ENCODE data around the gene CALCOCO2. TPM values are rescaled to one million over a fixed set of nuclear protein-coding genes. Genes with fewer than 3 reads are reported as not detected.

Gene CALCOCO2
- total and polyA plus RNA-seq, 2 of the 13 experiments (the other 11 are each of a cell fraction or from before 2014, with no cell fraction given): 72.9 to 111 TPM

DNA sequence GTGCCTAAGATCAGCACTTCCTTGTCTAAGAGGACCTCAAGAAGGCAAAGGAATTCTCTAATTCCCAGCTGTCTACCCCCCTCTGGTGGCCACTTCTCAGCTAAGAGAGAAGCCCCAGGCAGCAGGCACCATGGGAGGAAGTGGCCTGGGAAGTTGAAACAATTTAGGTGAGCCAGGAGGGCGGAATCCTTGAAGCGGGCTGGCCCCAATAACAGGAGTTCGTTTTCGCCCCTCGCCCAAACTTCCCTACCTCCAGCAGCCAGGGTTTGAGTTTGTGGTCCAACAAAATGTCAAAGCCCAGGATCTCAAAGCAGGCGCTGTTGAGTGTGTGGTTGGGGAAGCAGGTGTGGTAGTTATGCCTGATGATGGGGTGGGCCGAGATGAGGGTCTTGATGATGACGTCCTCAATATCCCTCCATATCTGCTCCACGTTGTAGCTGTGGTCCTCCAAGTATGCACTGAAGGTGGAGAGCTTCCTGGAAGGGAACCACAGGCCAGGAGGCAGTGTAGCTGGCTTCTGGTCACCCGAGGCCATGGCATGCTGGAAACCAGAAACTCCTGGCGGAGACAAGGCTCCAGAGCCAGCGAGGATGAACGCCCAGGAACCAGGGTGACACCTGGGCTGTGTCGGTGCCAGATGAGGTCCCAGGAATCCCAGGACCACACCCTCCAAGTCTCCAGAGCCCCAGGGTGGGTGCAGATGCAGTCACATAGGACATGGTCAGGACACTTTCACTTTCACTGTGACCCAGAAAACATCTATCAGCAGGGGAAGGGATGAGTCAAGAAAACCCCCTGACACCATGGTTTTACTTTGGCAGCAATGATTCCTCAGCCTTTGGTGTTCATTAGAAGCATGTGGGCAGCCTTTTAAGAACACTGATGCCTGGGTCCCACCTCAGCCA, 39.5 kb upstream of the CALCOCO2 start (continued):
- TF ChIP-seq STAG1 (CRISPR knock-in tag; IDR thresholded peaks at IDR 0.05) (peak; percentile 84), KAT8 (CRISPR knock-in tag; IDR thresholded peaks at IDR 0.05) (peak; percentile 77), ZFX (CRISPR knock-in tag; IDR thresholded peaks at IDR 0.05; ENCODE audit: low read depth) (peak; percentile 71; the same call in 1 of the 2 replicates), ZNF644 (CRISPR knock-in tag; IDR thresholded peaks at IDR 0.05; ENCODE audit: low read depth) (peak; percentile 29; the same call in 1 of the 2 replicates), GABPA (IDR thresholded peaks at IDR 0.05; ENCODE audit: low read depth, low read length) (no peak), GABPA (CRISPR knock-in tag; IDR thresholded peaks at IDR 0.05; ENCODE audit: low read depth) (peak; percentile 38), ZNF749 (CRISPR knock-in tag; IDR thresholded peaks at IDR 0.05; ENCODE audit: borderline replicate concordance) (no peak), ZNF891 (CRISPR knock-in tag; IDR thresholded peaks at IDR 0.05) (peak; percentile 33; the same call in 1 of the 2 replicates), RBAK (CRISPR knock-in tag; IDR thresholded peaks at IDR 0.05) (no peak), ESRRA (CRISPR knock-in tag; IDR thresholded peaks at IDR 0.05; ENCODE audit: low read depth) (no peak), KLF6 (CRISPR knock-in tag; IDR thresholded peaks at IDR 0.05) (no peak)
- TF ChIP-seq, protein P1, sequence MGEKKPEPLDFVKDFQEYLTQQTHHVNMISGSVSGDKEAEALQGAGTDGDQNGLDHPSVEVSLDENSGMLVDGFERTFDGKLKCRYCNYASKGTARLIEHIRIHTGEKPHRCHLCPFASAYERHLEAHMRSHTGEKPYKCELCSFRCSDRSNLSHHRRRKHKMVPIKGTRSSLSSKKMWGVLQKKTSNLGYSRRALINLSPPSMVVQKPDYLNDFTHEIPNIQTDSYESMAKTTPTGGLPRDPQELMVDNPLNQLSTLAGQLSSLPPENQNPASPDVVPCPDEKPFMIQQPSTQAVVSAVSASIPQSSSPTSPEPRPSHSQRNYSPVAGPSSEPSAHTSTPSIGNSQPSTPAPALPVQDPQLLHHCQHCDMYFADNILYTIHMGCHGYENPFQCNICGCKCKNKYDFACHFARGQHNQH (CRISPR knock-in tag; IDR thresholded peaks at IDR 0.05): no peak; the same call in 1 of the 2 replicates
- TF ChIP-seq, protein P2, sequence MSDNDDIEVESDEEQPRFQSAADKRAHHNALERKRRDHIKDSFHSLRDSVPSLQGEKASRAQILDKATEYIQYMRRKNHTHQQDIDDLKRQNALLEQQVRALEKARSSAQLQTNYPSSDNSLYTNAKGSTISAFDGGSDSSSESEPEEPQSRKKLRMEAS (IDR thresholded peaks at IDR 0.05): no peak; the same call in 1 of the 2 replicates
- TF ChIP-seq, protein P3, sequence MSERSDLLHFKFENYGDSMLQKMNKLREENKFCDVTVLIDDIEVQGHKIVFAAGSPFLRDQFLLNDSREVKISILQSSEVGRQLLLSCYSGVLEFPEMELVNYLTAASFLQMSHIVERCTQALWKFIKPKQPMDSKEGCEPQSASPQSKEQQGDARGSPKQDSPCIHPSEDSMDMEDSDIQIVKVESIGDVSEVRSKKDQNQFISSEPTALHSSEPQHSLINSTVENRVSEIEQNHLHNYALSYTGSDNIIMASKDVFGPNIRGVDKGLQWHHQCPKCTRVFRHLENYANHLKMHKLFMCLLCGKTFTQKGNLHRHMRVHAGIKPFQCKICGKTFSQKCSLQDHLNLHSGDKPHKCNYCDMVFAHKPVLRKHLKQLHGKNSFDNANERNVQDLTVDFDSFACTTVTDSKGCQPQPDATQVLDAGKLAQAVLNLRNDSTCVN (CRISPR knock-in tag; IDR thresholded peaks at IDR 0.05; ENCODE audit: borderline replicate concordance): no peak
- TF ChIP-seq, protein P4, sequence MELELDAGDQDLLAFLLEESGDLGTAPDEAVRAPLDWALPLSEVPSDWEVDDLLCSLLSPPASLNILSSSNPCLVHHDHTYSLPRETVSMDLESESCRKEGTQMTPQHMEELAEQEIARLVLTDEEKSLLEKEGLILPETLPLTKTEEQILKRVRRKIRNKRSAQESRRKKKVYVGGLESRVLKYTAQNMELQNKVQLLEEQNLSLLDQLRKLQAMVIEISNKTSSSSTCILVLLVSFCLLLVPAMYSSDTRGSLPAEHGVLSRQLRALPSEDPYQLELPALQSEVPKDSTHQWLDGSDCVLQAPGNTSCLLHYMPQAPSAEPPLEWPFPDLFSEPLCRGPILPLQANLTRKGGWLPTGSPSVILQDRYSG (CRISPR knock-in tag; IDR thresholded peaks at IDR 0.05): no peak
- TF ChIP-seq, protein P5, sequence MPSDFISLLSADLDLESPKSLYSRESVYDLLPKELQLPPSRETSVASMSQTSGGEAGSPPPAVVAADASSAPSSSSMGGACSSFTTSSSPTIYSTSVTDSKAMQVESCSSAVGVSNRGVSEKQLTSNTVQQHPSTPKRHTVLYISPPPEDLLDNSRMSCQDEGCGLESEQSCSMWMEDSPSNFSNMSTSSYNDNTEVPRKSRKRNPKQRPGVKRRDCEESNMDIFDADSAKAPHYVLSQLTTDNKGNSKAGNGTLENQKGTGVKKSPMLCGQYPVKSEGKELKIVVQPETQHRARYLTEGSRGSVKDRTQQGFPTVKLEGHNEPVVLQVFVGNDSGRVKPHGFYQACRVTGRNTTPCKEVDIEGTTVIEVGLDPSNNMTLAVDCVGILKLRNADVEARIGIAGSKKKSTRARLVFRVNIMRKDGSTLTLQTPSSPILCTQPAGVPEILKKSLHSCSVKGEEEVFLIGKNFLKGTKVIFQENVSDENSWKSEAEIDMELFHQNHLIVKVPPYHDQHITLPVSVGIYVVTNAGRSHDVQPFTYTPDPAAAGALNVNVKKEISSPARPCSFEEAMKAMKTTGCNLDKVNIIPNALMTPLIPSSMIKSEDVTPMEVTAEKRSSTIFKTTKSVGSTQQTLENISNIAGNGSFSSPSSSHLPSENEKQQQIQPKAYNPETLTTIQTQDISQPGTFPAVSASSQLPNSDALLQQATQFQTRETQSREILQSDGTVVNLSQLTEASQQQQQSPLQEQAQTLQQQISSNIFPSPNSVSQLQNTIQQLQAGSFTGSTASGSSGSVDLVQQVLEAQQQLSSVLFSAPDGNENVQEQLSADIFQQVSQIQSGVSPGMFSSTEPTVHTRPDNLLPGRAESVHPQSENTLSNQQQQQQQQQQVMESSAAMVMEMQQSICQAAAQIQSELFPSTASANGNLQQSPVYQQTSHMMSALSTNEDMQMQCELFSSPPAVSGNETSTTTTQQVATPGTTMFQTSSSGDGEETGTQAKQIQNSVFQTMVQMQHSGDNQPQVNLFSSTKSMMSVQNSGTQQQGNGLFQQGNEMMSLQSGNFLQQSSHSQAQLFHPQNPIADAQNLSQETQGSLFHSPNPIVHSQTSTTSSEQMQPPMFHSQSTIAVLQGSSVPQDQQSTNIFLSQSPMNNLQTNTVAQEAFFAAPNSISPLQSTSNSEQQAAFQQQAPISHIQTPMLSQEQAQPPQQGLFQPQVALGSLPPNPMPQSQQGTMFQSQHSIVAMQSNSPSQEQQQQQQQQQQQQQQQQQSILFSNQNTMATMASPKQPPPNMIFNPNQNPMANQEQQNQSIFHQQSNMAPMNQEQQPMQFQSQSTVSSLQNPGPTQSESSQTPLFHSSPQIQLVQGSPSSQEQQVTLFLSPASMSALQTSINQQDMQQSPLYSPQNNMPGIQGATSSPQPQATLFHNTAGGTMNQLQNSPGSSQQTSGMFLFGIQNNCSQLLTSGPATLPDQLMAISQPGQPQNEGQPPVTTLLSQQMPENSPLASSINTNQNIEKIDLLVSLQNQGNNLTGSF (CRISPR knock-in tag; IDR thresholded peaks at IDR 0.05): no peak
- TF ChIP-seq, protein P6, sequence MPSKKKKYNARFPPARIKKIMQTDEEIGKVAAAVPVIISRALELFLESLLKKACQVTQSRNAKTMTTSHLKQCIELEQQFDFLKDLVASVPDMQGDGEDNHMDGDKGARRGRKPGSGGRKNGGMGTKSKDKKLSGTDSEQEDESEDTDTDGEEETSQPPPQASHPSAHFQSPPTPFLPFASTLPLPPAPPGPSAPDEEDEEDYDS (CRISPR knock-in tag; IDR thresholded peaks at IDR 0.05): 0 out of 2 replicates have a peak, but pooled peaks have one; percentile 32
- TF ChIP-seq, protein P7, sequence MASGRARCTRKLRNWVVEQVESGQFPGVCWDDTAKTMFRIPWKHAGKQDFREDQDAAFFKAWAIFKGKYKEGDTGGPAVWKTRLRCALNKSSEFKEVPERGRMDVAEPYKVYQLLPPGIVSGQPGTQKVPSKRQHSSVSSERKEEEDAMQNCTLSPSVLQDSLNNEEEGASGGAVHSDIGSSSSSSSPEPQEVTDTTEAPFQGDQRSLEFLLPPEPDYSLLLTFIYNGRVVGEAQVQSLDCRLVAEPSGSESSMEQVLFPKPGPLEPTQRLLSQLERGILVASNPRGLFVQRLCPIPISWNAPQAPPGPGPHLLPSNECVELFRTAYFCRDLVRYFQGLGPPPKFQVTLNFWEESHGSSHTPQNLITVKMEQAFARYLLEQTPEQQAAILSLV (CRISPR knock-in tag; IDR thresholded peaks at IDR 0.05; ENCODE audit: borderline replicate concordance): peak; percentile 60; the same call in 1 of the 2 replicates
